NCI-H82 treated with DMSO at 0.1 percent for 48 hours (cell line): ENCODE measurements around the gene PHLDA2.
"Not testable (repeated sequence)": the region's sequence is repeated elsewhere in the genome, so short reads cannot be mapped to it uniquely, and the experiment has no call there.

ENCODE experiments used
- DNase-seq: peaks from one replicate; lab custom pipeline; 2025; ENCODE audit not compliant: unreplicated experiment; lab: John Stamatoyannopoulos, UW

PHLDA2 gene

DNA sequence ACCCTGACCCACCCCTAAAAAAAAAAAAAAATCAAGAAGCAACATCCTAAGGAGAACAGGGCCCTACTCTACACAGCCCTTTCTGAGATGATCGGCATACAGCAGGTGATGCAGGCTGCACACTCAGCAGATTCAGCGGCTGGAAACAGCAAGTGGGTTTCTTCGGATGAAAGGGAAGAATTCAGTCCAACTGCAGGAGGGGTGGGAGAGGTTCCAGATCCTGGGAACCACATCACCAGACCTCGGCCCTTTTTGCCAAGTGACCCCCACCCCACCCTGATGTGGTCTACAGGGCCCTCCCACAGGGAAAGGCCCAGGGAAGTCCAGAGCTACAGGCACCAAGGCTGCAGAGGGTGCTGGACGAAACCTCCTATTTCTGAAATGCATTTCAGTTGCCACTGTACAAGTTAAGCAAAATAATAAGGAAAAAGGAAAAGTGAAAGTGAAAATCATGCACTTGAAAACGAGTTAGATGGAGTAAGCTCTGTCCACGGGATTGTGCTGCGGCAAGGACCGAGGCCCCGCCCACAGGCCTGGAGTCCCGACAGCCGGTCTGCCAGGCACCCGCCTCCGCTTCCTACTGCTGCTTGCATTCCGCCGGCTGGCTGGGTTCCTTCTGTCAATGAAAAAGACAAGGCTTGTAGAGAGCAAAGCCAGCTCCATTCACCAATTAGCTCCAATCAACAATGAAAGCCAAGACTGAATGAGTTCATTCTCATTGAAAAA lies 16.0 kb upstream of the PHLDA2 start:
- DNase-seq, result no peak

GRCh38 chr11:2944530-2944929 lies 15.3 kb upstream of the PHLDA2 start:
- no peak for DNase-seq

GRCh38 chr11:2943711-2944118 lies 14.5 kb upstream of the PHLDA2 start:
- no peak for DNase-seq

GRCh38 chr11:2942872-2943710 lies 13.9 kb upstream of the PHLDA2 start:
- no peak for DNase-seq

GRCh38 chr11:2942447-2942846 lies 13.2 kb upstream of the PHLDA2 start:
- no peak for DNase-seq

DNA sequence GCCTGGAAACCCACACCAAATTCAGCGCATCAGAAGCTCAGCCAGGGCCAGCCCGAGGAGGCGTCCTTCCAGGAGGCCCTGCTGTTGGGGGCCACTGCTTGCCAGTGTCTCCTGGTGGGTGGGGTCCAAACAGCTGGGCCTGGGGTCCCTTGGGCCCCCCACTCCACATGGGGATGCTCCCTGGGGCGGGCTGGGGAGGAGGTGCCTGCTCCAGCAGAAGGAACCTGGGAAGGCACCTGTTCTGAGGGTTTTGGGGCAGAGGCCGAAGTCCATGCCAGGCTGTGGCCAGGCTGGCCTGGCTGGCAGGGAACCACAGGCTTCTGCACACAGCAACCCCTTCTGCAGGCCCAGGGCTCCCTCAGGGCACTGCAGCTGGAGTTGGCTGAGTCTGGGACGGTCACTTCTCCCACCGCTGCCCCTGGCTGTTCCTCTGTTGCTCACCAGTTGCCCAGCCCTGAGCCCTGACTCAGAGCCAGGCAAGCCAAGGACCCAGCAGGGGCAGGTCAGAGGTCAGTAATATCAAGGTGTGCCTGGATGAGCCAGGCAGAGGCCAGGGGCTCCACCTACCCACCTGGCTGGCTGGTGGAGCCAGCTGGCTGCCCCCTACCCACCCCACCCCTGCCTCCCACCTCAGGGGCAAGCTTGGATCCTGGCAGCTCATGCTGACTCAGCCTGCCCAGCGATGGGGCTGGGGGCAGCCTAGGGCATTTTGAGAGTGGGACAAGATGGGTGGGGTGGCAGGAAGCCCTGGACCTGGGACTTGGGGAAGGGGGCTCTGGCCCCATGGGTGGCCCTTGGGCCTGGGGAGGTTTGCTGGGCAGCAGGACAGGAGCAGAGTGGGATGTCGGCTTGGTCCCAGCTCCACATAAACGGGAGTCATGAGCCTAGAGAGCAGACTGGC lies 12.0 kb upstream of the PHLDA2 start:
- no peak for DNase-seq

DNA sequence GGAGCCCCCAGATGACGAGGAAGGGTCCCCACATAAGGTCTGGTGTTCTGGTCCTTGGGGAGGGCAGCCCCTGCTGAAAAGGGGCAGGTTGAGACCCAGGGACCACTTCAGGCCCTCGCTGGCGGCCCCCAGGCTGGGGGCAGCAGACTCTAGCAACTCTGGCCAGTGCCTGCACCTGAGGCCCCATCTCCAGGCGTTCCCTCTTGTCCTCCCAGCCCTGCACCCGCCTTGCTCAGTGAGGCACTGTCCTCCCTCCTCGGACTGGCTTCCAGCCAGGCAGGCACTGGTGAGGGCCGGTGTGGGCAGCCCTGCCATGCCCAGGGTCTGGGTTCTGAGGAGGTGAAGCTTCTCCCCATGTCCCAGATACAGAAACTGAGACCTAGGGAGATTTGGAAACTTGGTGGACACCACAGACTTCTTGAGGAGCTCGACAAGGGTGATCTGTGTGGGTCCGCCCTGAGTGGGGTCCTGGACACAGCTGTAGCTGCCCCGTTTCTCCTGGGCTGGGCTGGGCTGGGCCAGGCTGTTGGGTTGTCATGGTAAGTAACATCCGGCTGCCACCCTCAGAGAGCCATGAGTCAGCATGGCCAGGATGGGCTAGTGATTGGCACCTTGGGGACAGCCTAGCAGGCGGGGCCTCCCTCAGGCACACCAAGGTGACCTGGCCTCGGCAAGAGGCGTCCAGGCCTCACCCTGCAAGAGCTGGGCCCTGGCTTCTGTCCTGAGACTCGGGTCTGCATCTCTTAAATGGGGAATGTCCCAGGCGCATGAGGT lies 11.1 kb upstream of the PHLDA2 start:
- no peak for DNase-seq

- not testable (repeated sequence) for DNase-seq
Measured at GRCh38 chr11:2938458-2939418, 9.5 kb upstream of the PHLDA2 start.

DNA sequence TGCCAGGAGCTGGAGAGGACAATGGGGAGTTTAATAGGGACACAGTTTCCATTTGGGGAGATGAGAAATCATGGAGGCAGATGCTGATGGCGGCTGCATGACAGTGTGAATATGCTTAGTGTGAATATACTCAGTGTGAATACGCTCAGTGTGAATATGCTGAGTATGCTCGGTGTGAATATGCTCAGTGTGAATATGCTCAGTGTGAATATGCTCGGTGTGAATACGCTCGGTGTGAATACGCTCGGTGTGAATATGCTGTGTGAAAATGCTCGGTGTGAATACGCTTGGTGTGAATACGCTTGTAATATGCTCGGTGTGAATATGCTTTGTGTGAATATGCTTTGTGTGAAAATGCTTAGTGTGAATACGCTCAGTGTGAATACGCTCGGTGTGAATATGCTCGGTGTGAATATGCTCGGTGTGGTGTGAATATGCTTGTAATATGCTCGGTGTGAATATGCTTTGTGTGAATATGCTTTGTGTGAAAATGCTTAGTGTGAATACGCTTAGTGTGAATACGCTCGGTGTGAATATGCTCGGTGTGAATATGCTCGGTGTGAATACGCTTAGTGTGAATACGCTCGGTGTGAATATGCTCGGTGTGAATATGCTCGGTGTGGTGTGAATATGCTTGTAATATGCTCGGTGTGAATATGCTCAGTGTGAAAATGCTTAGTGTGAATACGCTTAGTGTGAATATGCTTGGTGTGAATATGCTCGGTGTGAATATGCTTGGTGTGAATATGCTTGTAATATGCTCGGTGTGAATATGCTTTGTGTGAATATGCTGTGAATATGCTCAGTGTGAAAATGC lies 8.6 kb upstream of the PHLDA2 start:
- DNase-seq, result not testable (repeated sequence)

DNA sequence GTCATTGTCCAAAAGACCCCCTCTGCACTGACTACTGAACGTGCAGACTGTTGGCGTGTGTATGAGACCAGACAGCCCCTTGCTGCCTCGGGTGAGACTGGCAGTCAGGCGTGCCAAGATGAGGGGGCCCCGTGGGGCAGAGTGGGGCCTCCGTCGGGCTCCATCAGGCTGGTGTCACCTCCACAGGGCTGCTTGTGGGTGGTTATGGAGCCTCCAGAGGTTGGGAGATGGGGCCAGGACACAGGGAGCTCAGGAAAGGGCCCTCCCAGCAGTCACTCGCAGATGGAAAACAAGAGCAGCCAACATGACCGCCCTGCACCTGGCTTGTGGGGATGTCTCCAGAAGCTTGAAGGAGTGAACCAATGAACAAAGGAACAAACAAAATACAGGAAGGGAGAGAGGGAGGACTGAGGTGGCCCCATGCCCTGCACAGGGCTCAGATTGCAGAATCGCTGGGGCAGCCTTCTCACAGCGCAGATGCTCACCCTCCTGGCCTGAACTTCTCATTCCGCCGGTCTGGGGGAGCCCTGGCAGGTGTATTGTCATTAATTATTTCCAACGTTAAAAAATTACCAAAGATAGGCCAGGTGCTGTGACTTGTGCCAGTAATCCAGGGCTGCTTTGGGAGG lies 5.5 kb upstream of the PHLDA2 start:
- no peak for DNase-seq

DNA sequence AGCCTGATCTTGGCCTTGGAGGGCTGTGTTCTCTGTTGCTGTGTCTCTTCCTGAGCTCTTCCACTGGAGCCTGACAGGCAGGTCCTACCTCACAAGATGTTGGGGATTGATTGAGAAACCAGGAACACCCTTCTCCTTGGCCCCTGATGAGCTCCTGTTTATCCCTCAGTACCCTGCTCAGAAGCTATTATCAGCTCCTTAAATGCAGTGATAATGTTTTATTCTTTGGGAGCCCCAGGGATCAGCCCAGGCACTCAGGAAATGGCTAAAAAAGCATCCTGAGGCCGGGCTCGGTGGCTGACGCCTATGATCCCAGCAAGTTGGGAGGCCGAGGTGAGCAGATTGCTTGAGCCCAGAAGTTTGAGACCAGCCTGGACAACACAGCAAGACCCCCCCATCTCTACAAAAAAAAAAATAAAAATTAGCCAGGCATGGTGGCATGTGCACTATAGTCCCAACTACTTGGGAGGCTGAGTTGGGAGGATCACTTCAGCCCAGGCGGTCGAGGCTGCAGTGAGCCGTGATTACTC lies 4.9 kb upstream of the PHLDA2 start:
- DNase-seq, result no peak

GRCh38 chr11:2933375-2934020 lies 4.3 kb upstream of the PHLDA2 start:
- no peak for DNase-seq

GRCh38 chr11:2932850-2933251 lies 3.6 kb upstream of the PHLDA2 start:
- DNase-seq, result no peak

GRCh38 chr11:2931771-2932738 lies 2.8 kb upstream of the PHLDA2 start:
- no peak for DNase-seq

DNA sequence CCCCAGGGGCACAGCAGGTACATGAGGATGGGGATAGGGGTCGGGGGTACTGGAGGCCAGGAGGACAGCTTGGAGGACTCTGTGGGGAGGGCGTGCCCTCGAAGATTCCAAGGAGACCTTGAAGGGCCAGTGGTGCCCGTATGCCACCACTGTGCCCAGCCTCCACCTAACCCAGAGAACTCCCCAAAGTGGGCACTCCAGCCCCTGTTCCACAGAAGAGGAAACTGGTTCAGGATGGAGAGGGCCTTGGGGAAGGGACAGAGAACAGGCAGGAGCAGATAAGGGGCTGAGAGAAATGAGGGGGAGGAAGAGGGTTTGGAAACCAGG lies 2.2 kb upstream of the PHLDA2 start:
- DNase-seq, result no peak

DNA sequence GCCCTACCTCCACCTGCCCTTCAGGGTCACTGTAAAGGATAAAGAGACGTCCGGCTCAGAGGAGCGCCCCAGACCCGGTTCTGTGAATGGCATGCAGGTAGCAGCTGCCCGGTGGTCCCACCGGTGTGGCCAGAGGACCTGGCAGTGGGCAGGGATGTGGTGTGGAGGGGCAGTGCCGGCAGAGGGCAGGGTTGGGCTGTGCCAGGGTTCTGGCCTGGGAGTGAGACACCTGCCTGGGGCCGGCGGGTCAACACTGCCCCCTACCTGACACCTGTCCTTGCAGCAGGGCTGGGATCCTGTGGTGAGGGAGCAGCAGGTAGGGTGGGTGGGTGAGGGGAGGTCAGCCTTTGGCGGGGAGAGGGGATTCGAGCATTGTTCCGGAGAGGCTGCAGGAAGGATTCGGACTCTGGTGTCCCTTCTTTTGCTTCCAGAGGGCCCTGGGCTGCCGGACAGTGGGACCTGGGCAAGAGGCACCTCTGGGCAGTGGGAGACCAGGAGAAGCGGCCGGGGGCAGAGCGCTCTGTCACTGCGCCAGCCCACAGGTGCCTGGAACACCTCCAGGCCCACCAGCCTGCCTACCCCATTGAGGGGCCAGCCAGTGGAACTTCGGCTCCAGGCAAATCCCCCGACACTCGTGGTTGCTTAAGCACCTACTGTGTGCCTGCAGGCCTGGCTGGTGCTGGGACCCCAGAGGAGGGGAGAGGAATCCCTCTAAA lies 1.6 kb upstream of the PHLDA2 start:
- no peak for DNase-seq
